ENCODE data around the gene NPAS3. TPM values are rescaled to one million over a fixed set of nuclear protein-coding genes. Genes with fewer than 3 reads are reported as not detected.

NPAS3 gene
- polyA plus RNA-seq, 2 of the 4 experiments (the other 2 are of a cell fraction), result not detected

- CTCF ChIA-PET, result no interaction called here
These were observed 561.0 kb downstream of the NPAS3 start for GRCh38 chr14:33499687-33500086.

GRCh38 chr14:33504246-33505099 is 565.8 kb downstream of the NPAS3 start:
- FAIRE-seq, result no peak
- CTCF ChIA-PET, result no interaction called here
- TF ChIP-seq GATA3 (IDR thresholded peaks at IDR 0.05; ENCODE audit: borderline replicate concordance) (no peak), RNF2 (IDR thresholded peaks at IDR 0.05; ENCODE audit: borderline replicate concordance, low read depth) (no peak), KDM1A (IDR thresholded peaks at IDR 0.05; ENCODE audit: low read depth) (no peak), REST (IDR thresholded peaks at IDR 0.05) (no peak), MAFK (IDR thresholded peaks at IDR 0.05; ENCODE audit: partially characterized antibody) (no peak), PBX3 (IDR thresholded peaks at IDR 0.05) (no peak), MAZ (IDR thresholded peaks at IDR 0.05; ENCODE audit: borderline replicate concordance, low read depth, low read length) (no peak), HDAC2 (IDR thresholded peaks at IDR 0.05) (no peak)

More at GRCh38 chr14:33499687-33500086, 561.0 kb downstream of the NPAS3 start:
- Histone ChIP-seq H3K9me3 (no peaks in the 10 kb centered on the region), H3K4me1 (no peaks in the 10 kb centered on the region), H3K4me3 (no peak overlapping the region), H3K27ac (no peak overlapping the region), H3K4me2 (no peak overlapping the region)
- TF ChIP-seq TFCP2L1 (CRISPR knock-in tag; IDR thresholded peaks at IDR 0.05) (no peak), CBX2 (IDR thresholded peaks at IDR 0.05; ENCODE audit: borderline replicate concordance, low read depth) (no peak), HDAC2 (IDR thresholded peaks at IDR 0.05) (no peak), MYC (IDR thresholded peaks at IDR 0.05; ENCODE audit: borderline replicate concordance, low read length) (no peak), RNF2 (IDR thresholded peaks at IDR 0.05; ENCODE audit: borderline replicate concordance, low read depth) (no peak), RARB (CRISPR knock-in tag; IDR thresholded peaks at IDR 0.05) (no peak), ZC3H11A (IDR thresholded peaks at IDR 0.05) (no peak), REST (IDR thresholded peaks at IDR 0.05) (no peak), JUNB (IDR thresholded peaks at IDR 0.05) (no peak), GATA3 (IDR thresholded peaks at IDR 0.05; ENCODE audit: borderline replicate concordance) (no peak), HEYL (CRISPR knock-in tag; IDR thresholded peaks at IDR 0.05) (no peak), FOXS1 (CRISPR knock-in tag; IDR thresholded peaks at IDR 0.05) (no peak), KDM1A (IDR thresholded peaks at IDR 0.05; ENCODE audit: low read depth) (no peak), JUN (IDR thresholded peaks at IDR 0.05) (no peak), RFX5 (IDR thresholded peaks at IDR 0.05) (no peak), HES2 (IDR thresholded peaks at IDR 0.05) (no peak), NPAS2 (CRISPR knock-in tag; IDR thresholded peaks at IDR 0.05; ENCODE audit: borderline replicate concordance) (no peak), CTCF (IDR thresholded peaks at IDR 0.05) (no peak), TP53 (CRISPR knock-in tag; IDR thresholded peaks at IDR 0.05) (no peak)
- POLR2A ChIA-PET, result no interaction called here
- no peak for DNase-seq (ENCODE audit: low read depth in 1 of 2, low spot score in 1 of 2)
- ATAC-seq, result no peak
- 24% methylated on average over 7 of the region's 7 CpGs for WGBS (ENCODE audit: missing lambda C conversion rate)
- FAIRE-seq, result no peak

More at GRCh38 chr14:33504246-33505099, 565.8 kb downstream of the NPAS3 start:
- DNase-seq (ENCODE audit: low read depth in 1 of 2, low spot score in 1 of 2) (no peak), ATAC-seq (no peak)
- no peak overlapping the region for H3K4me3 ChIP-seq
- POLR2A ChIA-PET, result no interaction called here
- WGBS (ENCODE audit: missing lambda C conversion rate), result 21% methylated on average over 5 of the region's 5 CpGs
- no peak overlapping the region for H3K27ac ChIP-seq
- H3K4me2 ChIP-seq, result no peak overlapping the region
- H3K9me3 ChIP-seq, result no peaks in the 10 kb centered on the region
- no peaks in the 10 kb centered on the region for H3K4me1 ChIP-seq

Data from A549 (cell line).